Hepatic stellate cell (primary cell): ENCODE data around the gene CAPN7.
A peak's percentile ranks its signal among the peaks of the same experiment; 100 is the strongest.
"Not testable (repeated sequence)": the region's sequence is repeated elsewhere in the genome, so short reads cannot be mapped to it uniquely, and the experiment has no call there.

ENCODE experiments used
- DNase-seq: peaks from one replicate; pipeline ENCODE4 v3.0.0; 2011; ENCODE audit warnings: low spot score

The CAPN7 gene

GRCh38 chr3:15205934-15206661 lies at the start of gene CAPN7:
Gene CAPN7, plus strand, starts transcription at chr3:15206246. Its CDS starts 250 bp downstream, at chr3:15206496.
- DNase-seq, result peak; percentile 92

DNA sequence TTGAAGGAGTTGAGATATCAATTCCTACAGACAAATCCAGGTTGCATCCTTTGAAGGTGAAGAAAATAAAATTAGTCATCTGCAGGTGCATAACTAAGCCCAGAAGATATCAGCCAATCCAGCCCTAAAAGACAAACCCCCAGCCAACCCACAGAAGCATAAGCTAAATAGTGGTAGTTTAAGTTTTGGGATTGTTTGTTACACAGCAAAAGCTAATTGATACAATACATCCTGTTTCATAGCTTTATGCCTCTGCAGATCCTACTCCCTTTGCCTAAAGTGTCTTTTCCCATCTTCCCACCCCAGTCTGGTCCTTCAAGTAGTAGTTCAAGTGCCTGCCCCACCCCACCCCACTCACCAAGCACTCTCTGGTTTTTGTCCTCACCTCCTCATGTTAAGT lies 48.6 kb upstream of the CAPN7 start:
- DNase-seq, result no peak

GRCh38 chr3:15159501-15160136 lies 46.4 kb upstream of the CAPN7 start:
- DNase-seq, result no peak

GRCh38 chr3:15160662-15161061 lies 45.4 kb upstream of the CAPN7 start:
- no peak for DNase-seq

- no peak for DNase-seq
Measured at GRCh38 chr3:15161133-15161532, 44.9 kb upstream of the CAPN7 start.

- DNase-seq, result not testable (repeated sequence)
Measured at GRCh38 chr3:15163656-15164055, 42.4 kb upstream of the CAPN7 start.

DNA sequence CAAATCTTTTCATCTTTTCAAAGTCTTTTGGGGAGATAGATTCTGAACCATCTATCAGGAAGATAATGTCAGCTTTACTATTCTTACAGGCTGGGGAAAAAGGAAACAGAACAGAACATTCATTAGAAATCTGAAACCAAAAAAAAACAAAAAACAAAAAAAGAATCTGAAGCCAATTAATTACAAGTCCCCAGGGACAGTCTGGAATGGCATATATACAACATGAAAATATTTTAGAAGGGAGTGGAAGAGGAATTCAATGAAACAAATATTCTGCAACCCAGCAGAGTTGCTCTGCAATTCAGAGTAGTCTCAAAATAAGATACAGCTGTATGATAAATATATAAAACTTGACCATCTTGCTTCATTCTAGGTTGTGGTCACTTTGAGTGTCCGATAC lies 41.7 kb upstream of the CAPN7 start:
- DNase-seq, result no peak

DNA sequence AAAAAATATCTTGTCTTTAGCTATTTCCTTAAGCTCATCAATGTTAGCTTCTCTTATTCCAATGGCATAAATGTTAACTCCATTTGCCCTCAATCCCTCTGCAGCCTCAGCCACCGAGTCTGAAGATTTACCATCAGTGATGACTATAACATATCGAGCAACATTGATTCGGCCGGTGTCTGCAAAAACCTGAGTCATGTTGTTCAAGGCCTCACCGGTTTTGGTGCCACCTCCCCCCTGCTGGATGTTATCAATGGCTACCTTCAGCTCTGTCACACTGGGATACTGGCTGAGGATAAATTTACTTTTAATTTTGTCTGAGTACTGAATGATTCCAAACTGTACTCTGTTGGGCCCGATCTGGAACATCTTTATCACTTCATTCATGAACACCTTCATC lies 41.0 kb upstream of the CAPN7 start:
- no peak for DNase-seq

DNA sequence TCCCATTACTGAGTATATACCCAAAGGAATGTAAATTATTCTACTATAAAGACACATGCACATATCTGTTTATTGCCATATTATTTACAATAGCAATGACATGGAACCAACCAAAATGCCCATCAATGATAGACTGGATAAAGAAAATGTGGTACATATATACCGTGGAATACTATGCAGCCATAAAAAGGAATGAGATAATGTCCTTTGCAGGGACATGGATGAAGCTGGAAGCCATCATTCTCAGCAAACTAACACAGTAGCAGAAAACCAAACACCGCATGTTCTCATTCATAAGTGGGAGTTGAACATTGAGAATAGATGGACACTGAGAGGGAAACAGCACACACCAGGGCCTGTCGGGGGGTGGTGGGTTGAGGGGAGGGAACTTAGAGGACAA lies 39.7 kb upstream of the CAPN7 start:
- not testable (repeated sequence) for DNase-seq

GRCh38 chr3:15171096-15171495 lies 35.0 kb upstream of the CAPN7 start:
- no peak for DNase-seq

DNA sequence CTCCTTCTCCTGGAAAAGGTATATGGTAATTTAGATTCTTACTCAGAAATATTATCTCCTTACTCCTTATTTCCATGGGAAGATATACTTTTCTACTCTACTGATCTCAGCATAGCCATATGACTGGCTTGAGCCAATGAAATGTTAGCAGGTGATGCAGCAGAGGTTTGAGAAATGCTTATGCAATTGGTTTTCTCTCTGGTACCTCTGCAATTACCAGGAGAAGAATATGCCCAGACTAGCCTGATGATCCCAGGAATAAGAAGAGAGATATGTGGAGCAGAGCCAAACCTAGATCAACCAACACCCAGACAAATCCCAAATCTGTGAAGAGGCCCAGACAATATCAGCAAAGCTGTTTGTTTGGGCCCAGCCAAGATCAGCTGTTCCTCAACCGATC lies 33.2 kb upstream of the CAPN7 start:
- no peak for DNase-seq

GRCh38 chr3:15174953-15175352 lies 31.1 kb upstream of the CAPN7 start:
- DNase-seq, result no peak

DNA sequence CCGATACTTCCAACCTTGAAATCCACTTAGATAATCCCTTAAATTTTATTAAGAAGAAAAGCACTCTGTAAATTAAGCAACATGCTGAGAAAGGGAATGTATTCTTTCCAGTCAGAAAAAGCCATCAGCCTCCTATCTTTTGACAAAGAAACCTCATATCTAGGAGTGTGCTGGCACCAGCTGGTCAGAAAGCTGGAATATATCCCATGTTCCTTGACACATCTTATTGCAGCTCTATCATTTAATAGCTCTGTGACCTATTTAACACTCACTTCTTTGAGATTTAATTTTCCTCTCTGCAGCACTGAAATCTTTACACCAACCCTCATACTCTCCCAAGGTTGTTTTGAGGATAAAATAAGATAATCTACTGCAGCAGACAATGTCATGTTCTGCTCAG lies 30.4 kb upstream of the CAPN7 start:
- no peak for DNase-seq

DNA sequence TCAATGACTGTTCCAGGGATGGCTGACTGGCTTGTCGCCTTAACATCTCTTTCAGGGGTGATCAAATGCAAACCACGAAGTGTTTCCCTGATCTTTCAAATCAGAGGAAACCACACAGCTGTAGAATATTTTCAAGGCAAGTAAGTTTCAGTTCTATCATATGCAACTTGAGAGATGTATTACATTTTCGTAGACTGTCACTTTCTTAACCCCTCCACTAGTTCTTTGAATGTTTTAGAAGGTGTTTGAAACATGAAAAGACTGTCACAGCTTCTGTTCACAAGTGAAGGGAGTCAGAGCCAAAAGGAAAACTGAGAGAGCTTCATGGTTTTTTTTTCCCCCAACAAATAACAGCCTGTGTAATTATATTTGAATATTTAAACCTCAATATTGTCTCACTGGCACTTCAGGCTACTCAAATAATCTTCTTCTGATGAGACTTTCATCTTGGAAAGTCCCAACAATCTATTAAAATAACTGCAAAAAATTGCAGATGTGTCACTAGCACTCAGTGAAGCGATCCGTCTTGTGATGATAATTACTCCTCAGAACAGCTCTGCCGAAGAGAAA lies 25.9 kb upstream of the CAPN7 start:
- DNase-seq, result no peak

DNA sequence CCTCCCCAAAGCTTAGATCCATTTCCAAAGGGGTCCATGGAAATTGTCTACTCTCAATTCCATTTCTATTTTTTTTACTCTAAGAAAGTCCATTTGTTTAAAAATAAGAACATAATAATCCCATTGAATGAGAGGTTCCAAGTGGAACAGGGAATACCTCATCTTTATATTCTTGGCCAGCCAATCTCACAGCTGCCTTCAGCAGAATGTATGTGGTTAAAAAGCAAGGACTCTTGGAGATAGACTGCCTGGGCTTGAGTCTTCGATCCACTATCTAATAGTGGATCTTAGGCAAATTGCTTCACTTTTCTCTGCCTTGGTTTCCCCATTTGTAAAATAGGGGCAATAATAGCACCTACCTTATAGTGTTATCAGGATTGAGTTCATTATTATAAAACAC lies 24.5 kb upstream of the CAPN7 start:
- DNase-seq, result no peak

DNA sequence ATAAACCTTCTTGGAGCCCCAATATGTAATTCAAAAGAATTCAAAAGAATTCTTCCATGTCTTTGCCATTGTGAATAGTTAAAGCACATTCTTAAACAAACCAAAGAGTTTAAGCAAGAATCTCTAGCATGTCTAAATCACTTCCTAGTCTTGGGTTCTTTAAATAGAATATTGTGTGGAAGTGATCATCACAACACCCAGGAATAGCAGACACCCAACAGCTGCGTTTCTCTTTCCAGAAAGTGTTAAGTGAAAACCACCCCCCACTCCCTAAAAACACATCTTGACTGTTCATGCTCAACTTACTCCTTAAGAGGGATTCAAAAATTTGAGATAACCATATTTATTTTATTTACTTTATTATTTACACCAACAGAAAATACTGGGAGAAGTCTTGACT lies 24.1 kb upstream of the CAPN7 start:
- no peak for DNase-seq

GRCh38 chr3:15183011-15183410 lies 23.0 kb upstream of the CAPN7 start:
- no peak for DNase-seq

GRCh38 chr3:15185404-15185803 lies 20.6 kb upstream of the CAPN7 start:
- DNase-seq, result no peak

DNA sequence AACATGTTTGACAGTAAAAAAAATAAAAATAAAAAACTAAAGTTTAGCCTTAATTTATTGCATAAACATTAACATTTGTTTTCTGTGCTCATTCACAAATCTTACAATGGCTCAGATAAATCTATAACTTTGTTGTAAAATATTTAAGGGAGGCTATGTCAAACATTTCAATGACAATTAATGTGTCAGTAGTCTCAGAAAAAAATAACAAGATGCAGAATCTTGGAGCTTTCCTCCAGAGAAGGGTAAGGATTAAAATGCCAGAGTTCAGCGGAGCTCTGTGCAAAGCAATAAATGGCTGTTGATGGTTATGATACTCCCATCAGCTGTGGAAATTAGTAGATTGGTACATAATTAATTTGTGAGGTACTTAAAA lies 20.0 kb upstream of the CAPN7 start:
- DNase-seq, result no peak

- DNase-seq, result not testable (repeated sequence)
Measured at GRCh38 chr3:15186477-15187164, 19.4 kb upstream of the CAPN7 start.

DNA sequence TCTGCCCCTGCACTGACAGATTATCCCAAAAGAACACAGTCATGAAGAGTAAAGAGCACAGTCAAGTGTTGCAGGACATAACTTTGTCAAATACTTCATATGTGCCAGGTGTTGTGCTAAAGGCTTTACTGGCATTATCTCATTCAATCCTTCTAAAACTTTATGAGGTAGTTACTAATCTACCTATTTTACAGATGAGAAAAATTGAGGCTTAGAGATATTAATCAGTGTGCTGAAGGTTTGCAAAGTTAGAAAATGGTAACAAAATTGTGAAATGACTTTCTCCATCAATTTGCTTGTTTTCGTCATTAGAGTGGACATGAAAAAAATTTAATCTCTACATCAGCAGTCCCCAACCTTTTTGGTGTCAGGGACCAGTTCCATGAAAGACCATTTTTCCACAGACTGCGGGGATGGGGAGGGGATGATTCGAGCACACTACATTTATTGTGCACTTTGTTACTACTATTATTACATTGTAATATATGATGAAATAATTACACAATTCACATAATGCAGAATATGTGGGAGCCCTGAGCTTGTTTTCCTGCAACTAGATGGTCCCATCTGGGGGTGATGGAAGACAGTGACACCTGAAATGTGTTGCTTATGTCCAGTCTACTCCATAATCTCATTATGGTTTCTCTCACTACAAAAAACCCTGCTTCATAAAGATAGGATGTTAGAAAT lies 8.6 kb upstream of the CAPN7 start:
- no peak for DNase-seq

DNA sequence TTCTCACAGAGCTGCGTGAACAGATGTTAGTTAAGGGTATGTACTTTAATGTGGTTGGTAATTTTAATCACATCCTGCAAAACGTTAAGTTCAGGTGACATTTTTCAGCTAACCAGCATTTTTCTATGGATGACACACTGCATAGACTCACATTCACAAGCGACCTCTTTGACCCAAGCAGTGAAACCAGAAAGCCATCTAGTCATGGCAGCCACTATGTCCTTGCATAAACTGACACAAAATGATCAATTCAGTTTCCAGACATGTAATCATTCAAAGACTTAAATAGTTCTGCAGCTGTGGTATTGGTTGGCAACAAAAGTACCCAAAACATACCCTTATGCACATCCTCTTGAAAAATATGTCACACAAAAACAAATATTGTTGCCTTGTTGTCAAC lies 7.4 kb upstream of the CAPN7 start:
- no peak for DNase-seq
